ENCODE measurements around the gene COMP.

The COMP gene

GRCh38 chr19:18769989-18770528 lies 21.0 kb downstream of the COMP start:
- no peak for DNase-seq (ENCODE audit: low read depth, low spot score)
- Histone ChIP-seq H3K36me3 (ENCODE audit: control insufficient read depth, insufficient read depth, low read length) (no peaks in the 10 kb centered on the region; the same call in 1 of the 2 replicates), H3K4me1 (ENCODE audit: control insufficient read depth, insufficient read depth, low read length) (no peaks in the 10 kb centered on the region; the same call in 1 of the 2 replicates), H3K27me3 (ENCODE audit: control insufficient read depth, insufficient read depth, low read length) (peaks cover 14% of the 10 kb centered on the region), H3K9me3 (ENCODE audit: control insufficient read depth, insufficient read depth, low read length) (no peaks in the 10 kb centered on the region), H3K27ac (ENCODE audit: low read length) (no peak overlapping the region), H3K4me3 (ENCODE audit: low read length) (no peak overlapping the region)
- WGBS (ENCODE audit: insufficient coverage, insufficient read length), result no CpG with 5 or more reads among the region's 15 CpGs

DNA sequence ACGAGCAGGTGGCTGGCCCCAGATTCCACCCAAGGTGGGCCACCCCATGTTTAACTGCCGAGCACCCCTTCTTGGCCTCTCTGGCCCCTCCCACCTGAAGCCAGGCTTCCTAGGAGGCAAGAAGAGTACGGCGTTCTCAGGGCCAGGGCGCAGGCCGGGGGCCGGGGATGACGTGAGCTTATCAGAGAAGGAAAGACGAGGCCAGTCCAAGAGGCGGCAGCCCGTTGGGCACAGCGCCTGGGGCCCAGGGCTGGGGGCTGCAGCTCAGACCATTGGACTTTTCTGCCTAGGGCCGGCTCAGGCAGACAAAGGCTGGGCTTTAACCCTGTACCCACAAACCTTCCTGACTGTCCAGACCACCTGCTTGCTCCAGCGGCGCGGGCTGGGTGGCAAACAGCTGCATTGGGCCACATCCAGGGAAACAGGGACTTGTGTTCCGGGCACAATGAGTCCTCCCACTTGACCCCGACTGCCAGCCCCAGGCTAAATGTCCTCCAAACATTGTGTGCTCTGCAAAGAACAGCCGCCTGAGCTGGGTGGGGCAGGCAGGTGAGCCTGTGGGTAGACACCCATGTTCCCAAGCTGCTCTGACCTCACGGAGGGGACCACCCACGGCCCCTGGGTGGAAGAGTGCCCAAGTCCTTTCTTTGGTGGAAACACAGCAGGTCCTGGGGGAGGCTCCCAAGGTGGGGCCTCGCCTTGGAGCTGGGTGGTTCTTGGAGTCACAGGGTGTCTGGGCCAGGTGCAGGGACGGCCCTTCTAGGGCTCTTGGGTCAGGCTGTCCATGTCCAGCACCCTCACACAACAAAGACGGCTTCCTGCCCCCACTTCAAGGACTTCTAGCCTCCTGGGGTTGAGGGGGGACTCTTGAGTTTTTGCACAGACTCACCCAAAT lies 21.9 kb downstream of the COMP start:
- Histone ChIP-seq H3K9me3 (ENCODE audit: control insufficient read depth, insufficient read depth, low read length) (no peaks in the 10 kb centered on the region), H3K27me3 (ENCODE audit: control insufficient read depth, insufficient read depth, low read length) (peaks cover 15% of the 10 kb centered on the region), H3K27ac (ENCODE audit: low read length) (no peak overlapping the region), H3K4me1 (ENCODE audit: control insufficient read depth, insufficient read depth, low read length) (no peaks in the 10 kb centered on the region; the same call in 1 of the 2 replicates), H3K4me3 (ENCODE audit: low read length) (no peak overlapping the region), H3K36me3 (ENCODE audit: control insufficient read depth, insufficient read depth, low read length) (no peaks in the 10 kb centered on the region)
- no peak for DNase-seq (ENCODE audit: low read depth, low spot score)
- WGBS (ENCODE audit: insufficient coverage, insufficient read length), result no CpG with 5 or more reads among the region's 24 CpGs

GRCh38 chr19:18768046-18768771 lies 22.9 kb downstream of the COMP start:
- Histone ChIP-seq H3K9me3 (ENCODE audit: control insufficient read depth, insufficient read depth, low read length) (no peaks in the 10 kb centered on the region), H3K4me1 (ENCODE audit: control insufficient read depth, insufficient read depth, low read length) (no peaks in the 10 kb centered on the region; the same call in 1 of the 2 replicates), H3K27me3 (ENCODE audit: control insufficient read depth, insufficient read depth, low read length) (peaks cover 12% of the 10 kb centered on the region), H3K36me3 (ENCODE audit: control insufficient read depth, insufficient read depth, low read length) (no peaks in the 10 kb centered on the region), H3K27ac (ENCODE audit: low read length) (no peak overlapping the region), H3K4me3 (ENCODE audit: low read length) (no peak overlapping the region)
- WGBS (ENCODE audit: insufficient coverage, insufficient read length), result no CpG with 5 or more reads among the region's 30 CpGs
- no peak for DNase-seq (ENCODE audit: low read depth, low spot score)

GRCh38 chr19:18765224-18765623 lies 25.9 kb downstream of the COMP start:
- peaks cover 2% of the 10 kb centered on the region; the same call in 1 of the 2 replicates for H3K36me3 ChIP-seq (ENCODE audit: control insufficient read depth, insufficient read depth, low read length)
- peaks cover 2% of the 10 kb centered on the region; the same call in 1 of the 2 replicates for H3K4me1 ChIP-seq (ENCODE audit: control insufficient read depth, insufficient read depth, low read length)
- H3K27ac ChIP-seq (ENCODE audit: low read length), result no peak overlapping the region
- no peak overlapping the region for H3K4me3 ChIP-seq (ENCODE audit: low read length)
- no peaks in the 10 kb centered on the region for H3K9me3 ChIP-seq (ENCODE audit: control insufficient read depth, insufficient read depth, low read length)
- H3K27me3 ChIP-seq (ENCODE audit: control insufficient read depth, insufficient read depth, low read length), result peaks cover 4% of the 10 kb centered on the region; the same call in 1 of the 2 replicates
- WGBS (ENCODE audit: insufficient coverage, insufficient read length), result no CpG with 5 or more reads among the region's 8 CpGs
- DNase-seq (ENCODE audit: low read depth, low spot score), result no peak

GRCh38 chr19:18764591-18765051 lies 26.5 kb downstream of the COMP start:
- no peak for DNase-seq (ENCODE audit: low read depth, low spot score)
- Histone ChIP-seq H3K4me1 (ENCODE audit: control insufficient read depth, insufficient read depth, low read length) (peaks cover 2% of the 10 kb centered on the region; the same call in 1 of the 2 replicates), H3K27me3 (ENCODE audit: control insufficient read depth, insufficient read depth, low read length) (peaks cover 4% of the 10 kb centered on the region; the same call in 1 of the 2 replicates), H3K4me3 (ENCODE audit: low read length) (no peak overlapping the region), H3K36me3 (ENCODE audit: control insufficient read depth, insufficient read depth, low read length) (peaks cover 2% of the 10 kb centered on the region; the same call in 1 of the 2 replicates), H3K27ac (ENCODE audit: low read length) (no peak overlapping the region), H3K9me3 (ENCODE audit: control insufficient read depth, insufficient read depth, low read length) (no peaks in the 10 kb centered on the region)
- no CpG with 5 or more reads among the region's 4 CpGs for WGBS (ENCODE audit: insufficient coverage, insufficient read length)

DNA sequence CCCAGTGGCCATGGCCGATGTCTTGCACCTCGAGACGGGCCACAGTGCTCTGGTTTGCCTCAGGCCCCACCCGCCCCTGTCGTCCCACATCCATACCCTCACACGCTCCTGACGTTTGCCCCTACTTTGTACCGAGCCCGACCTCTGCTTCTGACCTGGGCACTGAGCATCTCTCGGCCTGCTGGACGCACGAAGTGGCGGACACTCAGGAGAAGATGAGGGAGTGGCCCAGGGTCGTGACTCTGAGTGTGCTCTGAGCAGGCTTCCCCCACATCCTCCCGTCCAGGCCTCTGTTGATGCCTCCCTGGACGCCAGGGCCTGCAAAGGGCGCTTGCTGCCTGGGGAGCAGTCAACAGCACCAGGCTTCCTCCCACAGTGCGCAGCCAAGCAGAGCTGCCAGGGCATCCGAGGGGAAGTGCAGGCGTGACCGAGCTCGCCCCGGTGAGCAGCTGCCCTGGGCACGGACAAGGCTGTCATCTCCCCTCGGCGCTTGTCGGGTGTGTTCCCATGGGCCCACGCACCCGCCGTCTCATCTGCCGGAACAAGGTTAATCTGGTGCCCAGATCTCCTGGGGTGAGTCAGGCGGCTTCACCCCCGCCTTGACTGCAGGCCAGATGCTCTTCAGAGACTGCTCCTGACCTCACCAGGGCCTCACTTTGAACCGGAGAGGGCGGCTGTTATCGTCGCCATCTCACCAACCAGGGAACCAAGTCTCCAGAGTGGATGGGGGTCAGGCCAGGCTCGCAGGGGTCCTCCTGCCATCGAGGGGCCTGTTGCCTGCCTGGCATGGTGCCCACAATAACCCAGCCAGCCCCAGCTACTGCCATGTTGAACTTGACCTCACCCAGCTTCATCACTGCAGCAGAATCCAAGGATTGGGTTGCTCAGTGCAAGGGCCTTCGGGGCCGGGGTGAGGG lies 27.2 kb downstream of the COMP start:
- H3K36me3 ChIP-seq (ENCODE audit: control insufficient read depth, insufficient read depth, low read length), result peaks cover 2% of the 10 kb centered on the region; the same call in 1 of the 2 replicates
- H3K9me3 ChIP-seq (ENCODE audit: control insufficient read depth, insufficient read depth, low read length), result no peaks in the 10 kb centered on the region
- no peak overlapping the region for H3K27ac ChIP-seq (ENCODE audit: low read length)
- DNase-seq (ENCODE audit: low read depth, low spot score), result no peak
- no peak overlapping the region for H3K4me3 ChIP-seq (ENCODE audit: low read length)
- peaks cover 2% of the 10 kb centered on the region; the same call in 1 of the 2 replicates for H3K4me1 ChIP-seq (ENCODE audit: control insufficient read depth, insufficient read depth, low read length)
- WGBS (ENCODE audit: insufficient coverage, insufficient read length), result no CpG with 5 or more reads among the region's 41 CpGs
- peaks cover 4% of the 10 kb centered on the region; the same call in 1 of the 2 replicates for H3K27me3 ChIP-seq (ENCODE audit: control insufficient read depth, insufficient read depth, low read length)

GRCh38 chr19:18762125-18763023 lies 28.7 kb downstream of the COMP start:
- Histone ChIP-seq H3K36me3 (ENCODE audit: control insufficient read depth, insufficient read depth, low read length) (peaks cover 2% of the 10 kb centered on the region; the same call in 1 of the 2 replicates), H3K4me3 (ENCODE audit: low read length) (no peak overlapping the region), H3K4me1 (ENCODE audit: control insufficient read depth, insufficient read depth, low read length) (peaks cover 2% of the 10 kb centered on the region; the same call in 1 of the 2 replicates), H3K27ac (ENCODE audit: low read length) (no peak overlapping the region), H3K9me3 (ENCODE audit: control insufficient read depth, insufficient read depth, low read length) (no peaks in the 10 kb centered on the region), H3K27me3 (ENCODE audit: control insufficient read depth, insufficient read depth, low read length) (peaks cover 4% of the 10 kb centered on the region; the same call in 1 of the 2 replicates)
- no peak for DNase-seq (ENCODE audit: low read depth, low spot score)
- WGBS (ENCODE audit: insufficient coverage, insufficient read length), result no CpG with 5 or more reads among the region's 35 CpGs

DNA sequence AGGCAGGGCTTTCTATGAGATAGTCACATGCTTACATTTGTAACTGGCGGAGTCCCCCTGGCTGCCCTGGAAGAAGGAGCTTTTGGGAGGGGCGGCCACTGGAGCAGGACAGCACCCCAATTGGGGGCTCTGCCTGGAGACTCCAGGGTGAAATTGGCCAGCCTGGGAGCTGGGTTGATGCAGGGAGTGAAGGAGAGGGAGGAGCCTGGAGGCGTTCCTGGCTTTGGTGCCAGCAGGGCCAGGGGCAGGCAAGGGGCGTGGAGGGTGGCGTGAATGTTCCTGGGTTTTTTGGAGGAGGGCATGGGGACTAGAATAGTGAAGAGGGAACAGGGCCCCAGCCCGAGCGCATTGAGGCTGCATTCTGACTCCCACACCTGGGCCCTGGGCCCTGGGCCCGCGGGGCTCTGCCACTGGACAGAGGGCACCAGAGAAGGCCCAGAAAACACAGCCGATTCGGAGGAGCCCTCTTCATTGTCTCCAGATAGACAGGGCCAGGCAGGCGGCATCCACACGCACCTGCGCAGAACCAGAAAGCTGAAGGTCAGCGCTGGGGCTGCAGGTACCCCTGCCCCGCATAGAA lies 29.5 kb downstream of the COMP start:
- Histone ChIP-seq H3K36me3 (ENCODE audit: control insufficient read depth, insufficient read depth, low read length) (peaks cover 2% of the 10 kb centered on the region; the same call in 1 of the 2 replicates), H3K27me3 (ENCODE audit: control insufficient read depth, insufficient read depth, low read length) (peaks cover 3% of the 10 kb centered on the region; the same call in 1 of the 2 replicates), H3K27ac (ENCODE audit: low read length) (no peak overlapping the region), H3K4me1 (ENCODE audit: control insufficient read depth, insufficient read depth, low read length) (peaks cover 2% of the 10 kb centered on the region; the same call in 1 of the 2 replicates), H3K9me3 (ENCODE audit: control insufficient read depth, insufficient read depth, low read length) (no peaks in the 10 kb centered on the region), H3K4me3 (ENCODE audit: low read length) (no peak overlapping the region)
- no peak for DNase-seq (ENCODE audit: low read depth, low spot score)
- no CpG with 5 or more reads among the region's 16 CpGs for WGBS (ENCODE audit: insufficient coverage, insufficient read length)
